HEK293 (cell line): ENCODE results near the gene C11orf21.

Experiments used
- CTCF ChIA-PET: fragments of 350-600 bp; formaldehyde crosslinking; extraction: SDS; loops from one replicate; lab custom pipeline; 2021; ENCODE audit warnings: antibody characterized with exemption; lab: Yijun Ruan, JAX
- POLR2A ChIA-PET: fragments of 300-600 bp; formaldehyde crosslinking; extraction: SDS; loops from one replicate; lab custom pipeline; 2020; ENCODE audit warnings: antibody characterized with exemption, inconsistent platforms; lab: Yijun Ruan, JAX
- H3K27ac ChIP-seq: fragments of 200-500 bp; sonication (Bioruptor generic); 2 replicates; pipeline ENCODE4 v1.5.1; 2014; ENCODE audit warnings: low read depth, low read length, control low read depth, inconsistent platforms; ENCODE audit errors: extremely low read depth
- H3K36me3 ChIP-seq, 2 experiments: fragments of 200-500 bp in 1 of 2; sonication (Bioruptor generic) in 1 of 2; 1 replicate in 1 of 2; 2 replicates in 1 of 2; pipeline ENCODE4 v1.5.1; 2014 to 2017; ENCODE audit warnings: inconsistent platforms in 2 of 2, low read length in 2 of 2; ENCODE audit not compliant: control insufficient read depth in 2 of 2, insufficient read depth in 1 of 2
- H3K4me1 ChIP-seq: fragments of 200-500 bp; sonication (Bioruptor generic); 2 replicates; pipeline ENCODE4 v1.5.1; 2014; ENCODE audit warnings: mild to moderate bottlenecking, low read length, inconsistent platforms; ENCODE audit not compliant: control insufficient read depth, insufficient read depth
- H3K4me3 ChIP-seq: 2 replicates; pipeline ENCODE4 v1.5.1; 2011; ENCODE audit warnings: low read depth, mild to moderate bottlenecking, control low read depth, low read length, moderate library complexity
- H3K9me3 ChIP-seq: fragments of 200-500 bp; sonication (Bioruptor generic); 2 replicates; pipeline ENCODE4 v1.5.1; 2014; ENCODE audit warnings: low read depth, low read length, inconsistent platforms; ENCODE audit not compliant: control insufficient read depth, insufficient read depth
- GLIS1 ChIP-seq: fragments of 450-650 bp; formaldehyde crosslinking; IDR thresholded peaks from 2 replicates; pipeline ENCODE4 v1.5.1; 2016; ENCODE audit warnings: missing biosample characterization, missing genetic modification characterization
- HOXD13 ChIP-seq: sonication (generic); formaldehyde crosslinking; IDR thresholded peaks from 2 replicates; pipeline ENCODE4 v1.8.0; 2022; ENCODE audit warnings: missing genetic modification reagents, borderline replicate concordance
- MEIS1 ChIP-seq: sonication (generic); formaldehyde crosslinking; IDR thresholded peaks from 2 replicates; pipeline ENCODE4 v1.8.1; 2022; ENCODE audit warnings: missing genetic modification reagents, mild to moderate bottlenecking, borderline replicate concordance
- PRDM4 ChIP-seq: fragments of 450-650 bp; formaldehyde crosslinking; IDR thresholded peaks from 2 replicates; pipeline ENCODE4 v1.5.1; 2017; ENCODE audit warnings: missing biosample characterization, missing genetic modification characterization
- TSHZ1 ChIP-seq: fragments of 450-650 bp; formaldehyde crosslinking; IDR thresholded peaks from 2 replicates; pipeline ENCODE4 v1.5.1; 2016; ENCODE audit warnings: missing biosample characterization, missing genetic modification characterization, borderline replicate concordance
- YY1 ChIP-seq: fragments of 450-650 bp; formaldehyde crosslinking; IDR thresholded peaks from 2 replicates; pipeline ENCODE4 v1.5.1; 2018; ENCODE audit warnings: missing biosample characterization, missing genetic modification characterization
- ZBTB7A ChIP-seq: fragments of 450-650 bp; formaldehyde crosslinking; IDR thresholded peaks from 2 replicates; pipeline ENCODE4 v1.5.1; 2016; ENCODE audit warnings: low read depth, missing biosample characterization, missing genetic modification characterization
- ZIC2 ChIP-seq: fragments of 450-650 bp; formaldehyde crosslinking; IDR thresholded peaks from 2 replicates; pipeline ENCODE4 v1.5.1; 2016; ENCODE audit warnings: missing biosample characterization, missing genetic modification characterization
- ZNF114 ChIP-seq: fragments of 450-650 bp; formaldehyde crosslinking; IDR thresholded peaks from 2 replicates; pipeline ENCODE4 v1.5.0; 2017; ENCODE audit warnings: missing biosample characterization, missing genetic modification characterization
- ZNF121 ChIP-seq: fragments of 450-650 bp; formaldehyde crosslinking; IDR thresholded peaks from 2 replicates; pipeline ENCODE4 v1.5.1; 2016; ENCODE audit warnings: missing biosample characterization, missing genetic modification characterization
- ZNF2 ChIP-seq: fragments of 450-650 bp; formaldehyde crosslinking; IDR thresholded peaks from 2 replicates; pipeline ENCODE4 v1.5.1; 2016; ENCODE audit warnings: missing biosample characterization, missing genetic modification characterization
- ZNF223 ChIP-seq: fragments of 450-650 bp; formaldehyde crosslinking; IDR thresholded peaks from 2 replicates; pipeline ENCODE4 v1.5.1; 2016; ENCODE audit warnings: missing biosample characterization, missing genetic modification characterization
- ZNF302 ChIP-seq: fragments of 450-650 bp; formaldehyde crosslinking; IDR thresholded peaks from 2 replicates; pipeline ENCODE4 v1.5.1; 2016; ENCODE audit warnings: missing biosample characterization, missing genetic modification characterization, low read depth
- ZNF324 ChIP-seq: fragments of 450-650 bp; formaldehyde crosslinking; IDR thresholded peaks from 2 replicates; pipeline ENCODE4 v1.5.1; 2016; ENCODE audit warnings: missing biosample characterization, missing genetic modification characterization
- ZNF473 ChIP-seq: fragments of 450-650 bp; formaldehyde crosslinking; IDR thresholded peaks from 2 replicates; pipeline ENCODE4 v1.5.1; 2017; ENCODE audit warnings: missing biosample characterization, missing genetic modification characterization
- ZNF629 ChIP-seq: fragments of 450-650 bp; formaldehyde crosslinking; IDR thresholded peaks from 2 replicates; pipeline ENCODE4 v1.5.1; 2017; ENCODE audit warnings: missing biosample characterization, missing genetic modification characterization
- ZNF664 ChIP-seq: fragments of 450-650 bp; formaldehyde crosslinking; IDR thresholded peaks from 2 replicates; pipeline ENCODE4 v1.5.1; 2016; ENCODE audit warnings: missing biosample characterization, missing genetic modification characterization
- ZNF707 ChIP-seq: fragments of 450-650 bp; formaldehyde crosslinking; IDR thresholded peaks from 2 replicates; pipeline ENCODE4 v1.5.1; 2016; ENCODE audit warnings: missing biosample characterization, missing genetic modification characterization
- ZNF747 ChIP-seq: fragments of 450-650 bp; formaldehyde crosslinking; IDR thresholded peaks from 2 replicates; pipeline ENCODE4 v1.5.1; 2016; ENCODE audit warnings: missing biosample characterization, missing genetic modification characterization
- ZNF791 ChIP-seq: fragments of 450-650 bp; formaldehyde crosslinking; IDR thresholded peaks from 2 replicates; pipeline ENCODE4 v1.5.1; 2016; ENCODE audit warnings: missing biosample characterization, missing genetic modification characterization
- ZNF830 ChIP-seq: fragments of 450-650 bp; IDR thresholded peaks from 2 replicates; pipeline ENCODE4 v1.5.0; 2018; ENCODE audit warnings: missing biosample characterization, missing genetic modification characterization, low read depth, mild to moderate bottlenecking, moderate library complexity
- ZSCAN4 ChIP-seq: fragments of 450-650 bp; formaldehyde crosslinking; IDR thresholded peaks from 2 replicates; pipeline ENCODE4 v1.5.1; 2017; ENCODE audit warnings: missing biosample characterization, missing genetic modification characterization

The C11orf21 gene

GRCh38 chr11:2293531-2293971 lies 8.2 kb downstream of the C11orf21 start:
- Histone ChIP-seq H3K27ac (no peak overlapping the region), H3K4me3 (no peak overlapping the region), H3K9me3 (no peaks in the 10 kb centered on the region), H3K36me3 (no peaks in the 10 kb centered on the region), H3K4me1 (no peaks in the 10 kb centered on the region)
- TF ChIP-seq ZNF114 (no peak), HOXD13 (no peak), PRDM4 (tag by site-specific recombination) (no peak), ZNF302 (tag by site-specific recombination) (no peak), ZNF664 (tag by site-specific recombination) (no peak), ZNF473 (tag by site-specific recombination) (no peak), ZNF747 (tag by site-specific recombination) (no peak), ZNF324 (tag by site-specific recombination) (no peak), GLIS1 (tag by site-specific recombination) (no peak), ZNF791 (tag by site-specific recombination) (no peak), ZNF121 (tag by site-specific recombination) (no peak)
- POLR2A ChIA-PET, result no interaction called here
- CTCF ChIA-PET, result interaction anchor here (3.2 kb wide), 1 partner anchor 126 kb away, joined by 19 read pairs; no protein-coding TSS in a partner anchor

GRCh38 chr11:2290351-2290841 lies 11.3 kb downstream of the C11orf21 start:
- Histone ChIP-seq H3K9me3 (no peaks in the 10 kb centered on the region), H3K36me3 (no peaks in the 10 kb centered on the region), H3K4me1 (no peaks in the 10 kb centered on the region), H3K27ac (no peak overlapping the region), H3K4me3 (no peak overlapping the region)
- ChIA-PET POLR2A (no interaction called here), CTCF (interaction anchor here (1.0 kb wide), 1 partner anchor 9 kb away, joined by 4 read pairs; no protein-coding TSS in a partner anchor)
- TF ChIP-seq ZIC2 (peak; percentile 86), ZNF830 (tag by site-specific recombination) (no peak), TSHZ1 (tag by site-specific recombination) (no peak), ZNF223 (tag by site-specific recombination) (no peak), ZSCAN4 (tag by site-specific recombination) (no peak), ZNF629 (tag by site-specific recombination) (no peak), MEIS1 (no peak), GLIS1 (tag by site-specific recombination) (peak; percentile 28), YY1 (tag by site-specific recombination) (no peak), ZBTB7A (tag by site-specific recombination) (no peak), ZNF2 (no peak), ZNF707 (tag by site-specific recombination) (no peak)
